ENCODE measurements around the gene FRRS1.

GRCh38 chr1:99673315-99673714 lies 93.1 kb downstream of the FRRS1 start:
- TF ChIP-seq CTCF (IDR thresholded peaks at IDR 0.05) (no peak), POLR2A (IDR thresholded peaks at IDR 0.05) (no peak), POLR2AphosphoS5 (IDR thresholded peaks at IDR 0.05) (no peak), EP300 (IDR thresholded peaks at IDR 0.05) (no peak)

Measured in suprapubic skin (tissue), 4 donors.